ENCODE measurements around the gene SH3RF3.

Gene SH3RF3

DNA sequence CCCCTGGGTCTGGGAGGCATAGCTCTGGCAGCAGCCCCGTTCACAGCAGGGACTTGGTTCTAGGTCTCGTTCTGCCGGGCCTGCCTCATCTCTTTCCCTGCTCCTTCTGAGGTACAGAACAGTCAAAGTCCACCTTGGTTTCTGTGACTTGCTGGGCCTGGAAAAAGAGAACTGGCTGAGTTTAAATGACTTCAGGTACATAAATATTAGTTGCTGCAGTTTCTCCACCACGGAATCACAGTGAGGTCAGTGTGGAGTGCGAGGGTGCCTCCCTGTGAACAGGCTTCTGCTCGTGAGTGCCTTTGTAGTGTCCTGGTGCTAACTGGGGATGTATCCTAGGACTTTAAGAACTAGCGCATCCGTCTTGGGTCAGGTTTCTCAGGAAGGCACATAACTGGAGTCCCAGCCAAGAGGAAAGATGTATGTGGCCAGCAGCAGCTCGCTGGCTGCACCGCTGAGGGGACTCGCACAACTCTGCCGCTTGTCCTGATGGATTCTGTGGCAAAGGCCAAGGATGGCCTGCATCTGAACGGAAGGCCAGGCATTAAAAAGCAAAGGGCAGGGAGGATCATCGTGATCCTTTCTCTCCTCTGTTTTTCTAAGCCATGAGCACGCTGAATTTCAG, 188.6 kb downstream of the SH3RF3 start:
- TF ChIP-seq GATA2 (IDR thresholded peaks at IDR 0.05; ENCODE audit: low read depth, low read length) = no peak
- TF ChIP-seq GATA3 (IDR thresholded peaks at IDR 0.05; ENCODE audit: low read depth, low read length) = no peak

- peak; percentile 15; the same call in 1 of the 2 replicates for TF ChIP-seq GATA2 (IDR thresholded peaks at IDR 0.05; ENCODE audit: low read depth, low read length)
- no peak for TF ChIP-seq GATA3 (IDR thresholded peaks at IDR 0.05; ENCODE audit: low read depth, low read length)
Observed at GRCh38 chr2:109318150-109318948, 189.3 kb downstream of the SH3RF3 start.

GRCh38 chr2:109318949-109319342, 189.9 kb downstream of the SH3RF3 start:
- TF ChIP-seq GATA3 (IDR thresholded peaks at IDR 0.05; ENCODE audit: low read depth, low read length) (no peak), GATA2 (IDR thresholded peaks at IDR 0.05; ENCODE audit: low read depth, low read length) (no peak)

- TF ChIP-seq GATA2 (IDR thresholded peaks at IDR 0.05; ENCODE audit: low read depth, low read length) (no peak), GATA3 (IDR thresholded peaks at IDR 0.05; ENCODE audit: low read depth, low read length) (no peak)
Observed at GRCh38 chr2:109320195-109320922, 191.4 kb downstream of the SH3RF3 start.

GRCh38 chr2:109321570-109321969, 192.6 kb downstream of the SH3RF3 start:
- TF ChIP-seq GATA2 (IDR thresholded peaks at IDR 0.05; ENCODE audit: low read depth, low read length) = no peak
- TF ChIP-seq GATA3 (IDR thresholded peaks at IDR 0.05; ENCODE audit: low read depth, low read length) = no peak

- TF ChIP-seq GATA3 (IDR thresholded peaks at IDR 0.05; ENCODE audit: low read depth, low read length) (no peak), GATA2 (IDR thresholded peaks at IDR 0.05; ENCODE audit: low read depth, low read length) (no peak)
Observed at GRCh38 chr2:109322111-109322510, 193.1 kb downstream of the SH3RF3 start.

GRCh38 chr2:109322641-109323040, 193.6 kb downstream of the SH3RF3 start:
- TF ChIP-seq GATA2 (IDR thresholded peaks at IDR 0.05; ENCODE audit: low read depth, low read length) = no peak
- no peak for TF ChIP-seq GATA3 (IDR thresholded peaks at IDR 0.05; ENCODE audit: low read depth, low read length)

DNA sequence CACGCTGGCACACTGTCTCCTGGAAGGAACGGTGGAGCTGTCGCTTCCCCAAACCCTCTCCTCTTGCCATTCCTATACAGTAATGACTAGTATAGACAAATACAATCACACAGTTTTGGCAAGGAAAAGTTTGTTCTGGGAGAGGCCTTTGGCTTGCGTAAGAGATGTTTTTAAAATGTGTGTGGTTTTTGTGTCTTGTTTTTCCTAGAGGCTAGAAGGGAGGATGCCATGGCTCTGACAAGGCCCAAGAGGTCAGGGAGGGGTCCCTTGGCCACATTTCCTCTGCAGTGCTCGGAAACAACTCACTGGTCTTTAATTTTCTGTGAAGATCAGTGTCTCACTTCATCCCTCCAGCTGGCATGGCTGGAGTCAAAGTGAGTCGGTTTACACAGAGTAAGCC, 195.9 kb downstream of the SH3RF3 start:
- TF ChIP-seq GATA2 (IDR thresholded peaks at IDR 0.05; ENCODE audit: low read depth, low read length) (no peak), GATA3 (IDR thresholded peaks at IDR 0.05; ENCODE audit: low read depth, low read length) (no peak)

DNA sequence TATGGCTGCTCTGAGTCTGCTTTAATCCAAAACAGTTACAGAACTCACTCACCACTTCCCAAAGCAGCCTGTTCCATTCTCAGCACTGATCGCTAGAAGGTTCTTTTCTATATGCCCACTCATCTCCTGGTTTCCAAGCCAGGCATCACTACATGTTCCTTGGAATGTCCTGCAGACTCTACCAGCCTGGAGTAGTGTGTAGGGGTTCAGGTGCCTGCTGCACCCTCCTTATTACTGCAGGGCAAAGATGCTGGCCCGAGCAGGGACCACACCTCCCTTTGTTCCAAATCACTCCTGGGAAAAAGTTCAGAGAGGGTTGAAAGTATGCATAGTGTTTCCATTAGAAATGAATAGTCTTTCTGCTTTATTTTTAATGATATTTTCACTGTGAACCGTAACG, 196.6 kb downstream of the SH3RF3 start:
- TF ChIP-seq GATA2 (IDR thresholded peaks at IDR 0.05; ENCODE audit: low read depth, low read length) (no peak), GATA3 (IDR thresholded peaks at IDR 0.05; ENCODE audit: low read depth, low read length) (no peak)

GRCh38 chr2:109326306-109326705, 197.3 kb downstream of the SH3RF3 start:
- TF ChIP-seq GATA2 (IDR thresholded peaks at IDR 0.05; ENCODE audit: low read depth, low read length) = no peak
- TF ChIP-seq GATA3 (IDR thresholded peaks at IDR 0.05; ENCODE audit: low read depth, low read length) = no peak

- TF ChIP-seq GATA2 (IDR thresholded peaks at IDR 0.05; ENCODE audit: low read depth, low read length) (no peak), GATA3 (IDR thresholded peaks at IDR 0.05; ENCODE audit: low read depth, low read length) (no peak)
Observed at GRCh38 chr2:109330056-109330455, 201.1 kb downstream of the SH3RF3 start.

DNA sequence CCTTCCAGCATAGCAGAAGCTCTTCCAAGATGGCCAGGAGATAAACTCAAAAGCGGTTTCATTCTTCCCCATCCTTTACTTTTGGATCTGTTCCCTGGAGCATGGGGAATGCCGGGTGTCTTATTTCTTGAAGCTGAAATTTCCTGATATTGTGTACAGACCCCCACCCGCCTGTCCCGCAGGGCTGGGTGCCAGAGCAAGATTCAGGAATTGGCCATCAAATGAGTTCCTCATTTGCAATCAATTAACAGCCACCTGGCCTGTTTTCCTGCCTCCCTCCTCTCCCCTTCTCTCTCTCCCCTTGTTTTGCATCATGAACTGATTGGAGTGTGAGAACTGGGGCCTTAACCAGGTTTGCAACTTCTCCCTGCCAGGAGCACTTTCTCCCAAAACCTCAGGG, 202.1 kb downstream of the SH3RF3 start:
- TF ChIP-seq GATA3 (IDR thresholded peaks at IDR 0.05; ENCODE audit: low read depth, low read length) = no peak
- no peak for TF ChIP-seq GATA2 (IDR thresholded peaks at IDR 0.05; ENCODE audit: low read depth, low read length)

DNA sequence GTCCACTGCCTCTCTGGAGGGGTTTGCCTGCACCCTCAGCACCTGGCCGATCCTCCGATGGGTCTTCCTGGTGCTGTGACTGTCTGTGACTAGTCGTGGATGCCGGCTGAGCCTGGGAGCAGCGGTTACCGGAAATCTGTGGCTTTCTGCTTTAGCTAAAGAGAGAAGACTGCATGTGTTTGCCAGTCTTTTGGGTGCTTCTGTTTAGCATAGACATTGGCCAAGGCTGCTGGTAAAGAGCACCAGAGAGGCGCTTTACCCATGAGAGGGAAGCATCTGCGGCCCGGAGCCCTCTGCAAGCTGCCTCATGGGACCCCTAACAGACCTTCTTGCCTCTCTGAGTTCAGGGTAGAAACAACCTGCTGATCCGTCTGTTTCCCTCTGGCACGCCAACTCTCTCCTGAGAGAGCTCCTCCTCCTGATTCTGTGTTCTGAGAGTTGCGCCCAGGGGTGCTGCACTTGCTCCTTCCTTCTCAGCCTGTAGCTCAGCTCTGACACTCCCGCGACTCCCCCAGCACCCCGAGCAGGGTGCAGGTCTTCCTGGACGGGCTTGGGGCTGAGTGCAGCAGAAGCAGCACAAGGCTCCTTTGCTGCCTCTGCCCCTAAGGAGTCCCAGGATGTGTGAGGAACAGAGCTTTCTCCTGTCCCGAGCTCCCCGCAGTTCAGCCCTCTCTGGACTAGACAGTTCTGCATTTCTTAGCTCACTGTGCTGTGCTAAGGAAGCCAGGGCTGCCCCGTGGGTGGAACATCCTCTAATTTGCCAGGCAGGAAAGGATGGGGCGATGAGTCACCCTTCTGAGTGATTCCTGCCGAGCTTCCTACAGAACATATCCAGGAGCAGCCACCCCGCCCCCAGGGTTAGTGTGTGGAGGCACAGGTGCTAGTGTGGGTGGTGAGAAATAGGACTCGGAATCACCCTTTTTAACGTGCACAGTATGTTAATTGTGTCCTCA, 203.2 kb downstream of the SH3RF3 start:
- TF ChIP-seq GATA3 (IDR thresholded peaks at IDR 0.05; ENCODE audit: low read depth, low read length) = no peak
- no peak for TF ChIP-seq GATA2 (IDR thresholded peaks at IDR 0.05; ENCODE audit: low read depth, low read length)
